MCF 10A (cell line): ENCODE measurements around the gene UBE2E1. TPM values are rescaled to one million over a fixed set of nuclear protein-coding genes. Genes with fewer than 3 reads are reported as not detected.

Experiments
- BruUV-seq: library from RNA; stranded (reverse); fragments of 400-500 nt; replicated peaks from 2 replicates; lab custom pipeline; 2021; lab: Mats Ljungman, UMichigan
- CTCF ChIA-PET: fragments of 300-600 bp; sonication (Branson Sonifier 250); formaldehyde crosslinking; extraction: SDS; loops from one replicate; lab custom pipeline; 2021; ENCODE audit warnings: antibody characterized with exemption, inconsistent platforms; lab: Yijun Ruan, JAX
- POLR2A ChIA-PET: fragments of 300-600, 350-650 bp; sonication (Branson Sonifier 250); formaldehyde crosslinking; extraction: SDS; loops from one replicate; lab custom pipeline; 2020; ENCODE audit warnings: antibody characterized with exemption, inconsistent platforms; lab: Yijun Ruan, JAX
- DNase-seq: peaks from one replicate; pipeline ENCODE4 v3.0.0-alpha.2; 2018; ENCODE audit not compliant: unreplicated experiment
- H3K27ac Mint-ChIP-seq: one replicate; pipeline ENCODE4 v1.8.0; 2022; ENCODE audit warnings: mild to moderate bottlenecking, low read depth, mixed read lengths; ENCODE audit not compliant: unreplicated experiment
- H3K27me3 Mint-ChIP-seq: one replicate; pipeline ENCODE4 v1.8.0; 2022; ENCODE audit warnings: mixed read lengths; ENCODE audit not compliant: insufficient read depth, unreplicated experiment
- H3K36me3 Mint-ChIP-seq: one replicate; pipeline ENCODE4 v1.8.0; 2022; ENCODE audit warnings: mild to moderate bottlenecking, moderate library complexity, mixed read lengths; ENCODE audit not compliant: insufficient read depth, unreplicated experiment
- H3K4me1 Mint-ChIP-seq: one replicate; pipeline ENCODE4 v1.8.0; 2022; ENCODE audit warnings: mixed read lengths; ENCODE audit not compliant: insufficient read depth, unreplicated experiment
- H3K4me3 Mint-ChIP-seq: one replicate; pipeline ENCODE4 v1.8.0; 2022; ENCODE audit warnings: mild to moderate bottlenecking, moderate library complexity, mixed read lengths; ENCODE audit not compliant: unreplicated experiment
- H3K9me3 Mint-ChIP-seq: one replicate; pipeline ENCODE4 v1.8.0; 2022; ENCODE audit warnings: mixed read lengths; ENCODE audit not compliant: unreplicated experiment
- CTCF ChIP-seq: fragments of 200-600 bp; IDR thresholded peaks from one replicate; pipeline ENCODE4 v1.8.0; 2022; ENCODE audit warnings: antibody characterized with exemption, mild to moderate bottlenecking; ENCODE audit not compliant: unreplicated experiment
- intact Hi-C: fragments of 100-400 bp; cut with micrococcal nuclease; formaldehyde crosslinking; loops from 2 replicates; pipeline ENCODE4 v1.14.1; 2022
- total RNA-seq: library from RNA; stranded (reverse); gene quantifications from 2 replicates; pipeline ENCODE4 v1.2.3, GENCODE V29; 2022

Gene UBE2E1
- total RNA-seq, 1 experiment from 2014 or later = 128 TPM

- peaks cover 27% of the 10 kb centered on the region for H3K4me1 Mint-ChIP-seq
- BruUV-seq = no TSS peak
- POLR2A ChIA-PET = interaction anchor here (1.0 to 1.1 kb wide), 2 partner anchors 21 to 72 kb away, joined by 3 to 4 read pairs; no protein-coding TSS in a partner anchor
These were observed 26.8 kb downstream of the UBE2E1 start for GRCh38 chr3:23832523-23832922.

GRCh38 chr3:23834082-23834870, 28.5 kb downstream of the UBE2E1 start:
- no peak for DNase-seq
- intact Hi-C loops = loop anchor here (2.0 kb wide), 1 partner anchor 55 kb away; no protein-coding TSS in a partner anchor
- peak; percentile 13 for TF ChIP-seq CTCF
- Mint-ChIP-seq H3K9me3 (no peaks in the 10 kb centered on the region), H3K27ac (no peak overlapping the region), H3K4me1 (peaks cover 17% of the 10 kb centered on the region), H3K27me3 (no peaks in the 10 kb centered on the region), H3K4me3 (no peak overlapping the region), H3K36me3 (peaks cover 18% of the 10 kb centered on the region)
- CTCF ChIA-PET = interaction anchor here (0.5 to 1.8 kb wide), 21 partner anchors 8 to 627 kb away, joined by 3 to 8 read pairs (median 3); no protein-coding TSS in a partner anchor
- POLR2A ChIA-PET = interaction anchor here (1.4 to 2.1 kb wide), 4 partner anchors 13 to 83 kb away, joined by 3 to 12 read pairs (median 4); partner anchors contain the start of genes NKIRAS1 and RPL15
- no TSS peak for BruUV-seq

More at GRCh38 chr3:23832523-23832922, 26.8 kb downstream of the UBE2E1 start:
- CTCF ChIA-PET = interaction anchor here (0.6 to 1.1 kb wide), 4 partner anchors 13 to 496 kb away, joined by 3 to 6 read pairs (median 4); no protein-coding TSS in a partner anchor
- intact Hi-C loops = no loop called here
- Mint-ChIP-seq H3K9me3 (no peaks in the 10 kb centered on the region), H3K4me3 (no peak overlapping the region), H3K36me3 (peaks cover 26% of the 10 kb centered on the region), H3K27ac (no peak overlapping the region), H3K27me3 (no peaks in the 10 kb centered on the region)
- no peak for DNase-seq
- no peak for TF ChIP-seq CTCF

- POLR2A ChIA-PET = interaction anchor here (1.4 to 2.1 kb wide), 3 partner anchors 13 to 82 kb away, joined by 3 to 12 read pairs (median 5); partner anchors contain the start of genes NKIRAS1 and RPL15
- no peak overlapping the region for H3K27ac Mint-ChIP-seq
These were observed 29.3 kb downstream of the UBE2E1 start for GRCh38 chr3:23835087-23835486.

More at GRCh38 chr3:23835087-23835486, 29.3 kb downstream of the UBE2E1 start:
- DNase-seq = no peak
- no peak for TF ChIP-seq CTCF
- CTCF ChIA-PET = interaction anchor here (0.7 to 2.5 kb wide), 8 partner anchors 9 to 86 kb away, joined by 3 to 9 read pairs (median 4); no protein-coding TSS in a partner anchor
- Mint-ChIP-seq H3K9me3 (no peaks in the 10 kb centered on the region), H3K4me3 (no peak overlapping the region), H3K27me3 (no peaks in the 10 kb centered on the region), H3K4me1 (peaks cover 13% of the 10 kb centered on the region), H3K36me3 (peaks cover 12% of the 10 kb centered on the region)
- intact Hi-C loops = loop anchor here (2.0 kb wide), 1 partner anchor 54 kb away; no protein-coding TSS in a partner anchor
- no TSS peak for BruUV-seq
